ENCODE data around the gene SNAPIN.

SNAPIN gene

GRCh38 chr1:153616144-153616916 lies 42.2 kb upstream of the SNAPIN start, which contains the start of gene S100A14:
TSS of gene S100A14 (minus strand) at chr1:153616325. CDS start at chr1:153615858, 467 bp downstream.
- Mint-ChIP-seq H3K9me3 (no peaks in the 10 kb centered on the region), H3K27me3 (no peaks in the 10 kb centered on the region), H3K36me3 (ENCODE audit: insufficient read depth) (no peaks in the 10 kb centered on the region), H3K4me1 (ENCODE audit: low read depth in 2 of 2) (no peaks in the 10 kb centered on the region), H3K4me3 (no peak within 1 kb of the TSS), H3K27ac (peak within 1 kb of the TSS; percentile 5 to 39)
- DNase-seq (no peak), ATAC-seq (replicated peaks) (no peak)

- DNase-seq (no peak), ATAC-seq (replicated peaks) (no peak)
- Mint-ChIP-seq H3K27ac (peak overlapping the region in 1 of 2 donors; percentile 5), H3K36me3 (ENCODE audit: insufficient read depth) (peaks cover 3% of the 10 kb centered on the region), H3K9me3 (no peaks in the 10 kb centered on the region), H3K27me3 (no peaks in the 10 kb centered on the region), H3K4me1 (ENCODE audit: low read depth in 2 of 2) (no peaks in the 10 kb centered on the region), H3K4me3 (no peak overlapping the region)
Observed at GRCh38 chr1:153616917-153617311, 41.6 kb upstream of the SNAPIN start.

GRCh38 chr1:153617663-153618062 lies 40.8 kb upstream of the SNAPIN start:
- Mint-ChIP-seq H3K4me1 (ENCODE audit: low read depth in 2 of 2) (no peaks in the 10 kb centered on the region), H3K36me3 (ENCODE audit: insufficient read depth) (peaks cover 3% of the 10 kb centered on the region), H3K27me3 (no peaks in the 10 kb centered on the region), H3K27ac (peak overlapping the region in 1 of 2 donors; percentile 5), H3K9me3 (no peaks in the 10 kb centered on the region), H3K4me3 (no peak overlapping the region)
- ATAC-seq (replicated peaks) (peak; percentile 86), DNase-seq (peak; percentile 52 to 54 (median 54))

- Mint-ChIP-seq H3K4me3 (no peak overlapping the region), H3K36me3 (ENCODE audit: insufficient read depth) (peaks cover 3% of the 10 kb centered on the region), H3K27me3 (no peaks in the 10 kb centered on the region), H3K4me1 (ENCODE audit: low read depth in 2 of 2) (no peaks in the 10 kb centered on the region), H3K9me3 (no peaks in the 10 kb centered on the region), H3K27ac (no peak overlapping the region)
- ATAC-seq (replicated peaks) (no peak), DNase-seq (no peak)
Observed at GRCh38 chr1:153619171-153619570, 39.3 kb upstream of the SNAPIN start.

GRCh38 chr1:153623101-153623500 lies 35.4 kb upstream of the SNAPIN start:
- DNase-seq (no peak), ATAC-seq (replicated peaks) (no peak)
- Mint-ChIP-seq H3K27ac (no peak overlapping the region), H3K4me3 (no peak overlapping the region), H3K27me3 (peaks cover 0 to 12% of the 10 kb centered on the region in 2 donors), H3K4me1 (ENCODE audit: low read depth in 2 of 2) (peaks cover 0 to 3% of the 10 kb centered on the region in 2 donors), H3K36me3 (ENCODE audit: insufficient read depth) (peaks cover 6% of the 10 kb centered on the region), H3K9me3 (no peaks in the 10 kb centered on the region)

GRCh38 chr1:153624965-153625611 lies 33.4 kb upstream of the SNAPIN start:
- Mint-ChIP-seq H3K4me1 (ENCODE audit: low read depth in 2 of 2) (peaks cover 0 to 3% of the 10 kb centered on the region in 2 donors), H3K27ac (no peak overlapping the region), H3K36me3 (ENCODE audit: insufficient read depth) (peaks cover 9% of the 10 kb centered on the region), H3K9me3 (no peaks in the 10 kb centered on the region), H3K27me3 (peaks cover 0 to 12% of the 10 kb centered on the region in 2 donors), H3K4me3 (no peak overlapping the region)
- ATAC-seq (replicated peaks) (no peak), DNase-seq (no peak)

GRCh38 chr1:153626477-153626903 lies 32.0 kb upstream of the SNAPIN start:
- Mint-ChIP-seq H3K9me3 (no peaks in the 10 kb centered on the region), H3K27ac (no peak overlapping the region), H3K4me1 (ENCODE audit: low read depth in 2 of 2) (peaks cover 0 to 3% of the 10 kb centered on the region in 2 donors), H3K27me3 (peaks cover 0 to 12% of the 10 kb centered on the region in 2 donors), H3K4me3 (no peak overlapping the region), H3K36me3 (ENCODE audit: insufficient read depth) (peaks cover 8% of the 10 kb centered on the region)
- DNase-seq (no peak), ATAC-seq (replicated peaks) (no peak)

GRCh38 chr1:153626904-153627714 lies 31.4 kb upstream of the SNAPIN start, which contains the start of gene S100A13:
TSS of gene S100A13 (minus strand) at chr1:153627505. CDS start at chr1:153626472, 1,033 bp downstream.
- DNase-seq = no peak
- H3K27me3 Mint-ChIP-seq = peaks cover 0 to 12% of the 10 kb centered on the region in 2 donors

GRCh38 chr1:153627715-153628626 lies 30.5 kb upstream of the SNAPIN start, which contains the start of gene S100A1:
TSS of gene S100A1 (plus strand) at chr1:153628434. CDS start at chr1:153630522, 2,088 bp downstream.
- DNase-seq = no peak
- ATAC-seq (replicated peaks) = no peak
- Mint-ChIP-seq H3K27me3 (peaks cover 0 to 12% of the 10 kb centered on the region in 2 donors), H3K4me1 (ENCODE audit: low read depth in 2 of 2) (peaks cover under 1 to 9% of the 10 kb centered on the region in 2 donors), H3K36me3 (ENCODE audit: insufficient read depth) (peaks cover 9% of the 10 kb centered on the region), H3K9me3 (no peaks in the 10 kb centered on the region), H3K4me3 (no peak within 1 kb of the TSS), H3K27ac (peak within 1 kb of the TSS in 1 of 2 donors; percentile 62)

More at GRCh38 chr1:153626904-153627714, 31.4 kb upstream of the SNAPIN start, which contains the start of gene S100A13:
- Mint-ChIP-seq H3K4me3 (no peak within 1 kb of the TSS), H3K4me1 (ENCODE audit: low read depth in 2 of 2) (peaks cover 0 to 3% of the 10 kb centered on the region in 2 donors), H3K27ac (peak within 1 kb of the TSS in 1 of 2 donors; percentile 62), H3K36me3 (ENCODE audit: insufficient read depth) (peaks cover 6% of the 10 kb centered on the region), H3K9me3 (no peaks in the 10 kb centered on the region)
- no peak for ATAC-seq (replicated peaks)

- Mint-ChIP-seq H3K4me1 (ENCODE audit: low read depth in 2 of 2) (peaks cover 7 to 17% of the 10 kb centered on the region in 2 donors), H3K27ac (no peak overlapping the region), H3K4me3 (no peak overlapping the region), H3K27me3 (peaks cover 0 to 12% of the 10 kb centered on the region in 2 donors), H3K9me3 (no peaks in the 10 kb centered on the region), H3K36me3 (ENCODE audit: insufficient read depth) (peaks cover 16% of the 10 kb centered on the region)
- DNase-seq = no peak
- no peak for ATAC-seq (replicated peaks)
Observed at GRCh38 chr1:153628638-153629342, 29.7 kb upstream of the SNAPIN start.

GRCh38 chr1:153629343-153629665 lies 29.2 kb upstream of the SNAPIN start:
- Mint-ChIP-seq H3K4me3 (no peak overlapping the region), H3K36me3 (ENCODE audit: insufficient read depth) (peaks cover 21% of the 10 kb centered on the region), H3K27ac (no peak overlapping the region), H3K9me3 (no peaks in the 10 kb centered on the region), H3K4me1 (ENCODE audit: low read depth in 2 of 2) (peaks cover 7 to 19% of the 10 kb centered on the region in 2 donors), H3K27me3 (peaks cover 0 to 12% of the 10 kb centered on the region in 2 donors)
- DNase-seq (no peak), ATAC-seq (replicated peaks) (no peak)

GRCh38 chr1:153629971-153630370 lies 28.5 kb upstream of the SNAPIN start:
- H3K4me3 Mint-ChIP-seq = no peak overlapping the region
- ATAC-seq (replicated peaks) (no peak), DNase-seq (no peak)
- no peak overlapping the region for H3K27ac Mint-ChIP-seq
- H3K27me3 Mint-ChIP-seq = peaks cover 0 to 12% of the 10 kb centered on the region in 2 donors
- peaks cover 9 to 22% of the 10 kb centered on the region in 2 donors for H3K4me1 Mint-ChIP-seq (ENCODE audit: low read depth in 2 of 2)
- peaks cover 26% of the 10 kb centered on the region for H3K36me3 Mint-ChIP-seq (ENCODE audit: insufficient read depth)
- H3K9me3 Mint-ChIP-seq = no peaks in the 10 kb centered on the region

Measured in effector memory CD8-positive, alpha-beta T cell (primary cell).